CD8-positive, alpha-beta memory T cell (primary cell): Measurements from ENCODE around the gene CENPC. TPM values are rescaled to one million over a fixed set of nuclear protein-coding genes. Genes with fewer than 3 reads are reported as not detected.
"Not testable (repeated sequence)": the region's sequence is repeated elsewhere in the genome, so short reads cannot be mapped to it uniquely, and the experiment has no call there.

Experiments used
- CTCF ChIA-PET: fragments of 350-600 bp; sonication (Branson Sonifier 250); formaldehyde crosslinking; loops from one replicate; lab custom pipeline; 2021; ENCODE audit warnings: antibody characterized with exemption; lab: Charles Lee
- POLR2A ChIA-PET: fragments of 350-600 bp; sonication (Branson Sonifier 250); formaldehyde crosslinking; loops from one replicate; lab custom pipeline; 2021; ENCODE audit warnings: antibody characterized with exemption; lab: Charles Lee
- DNase-seq, 5 donors: peaks; one replicate each; pipeline versions ENCODE4 v3.0.0 to v3.0.0-alpha.2; 2020 to 2022; ENCODE audit warnings: mixed read lengths in 1 of 5
- H3K27ac ChIP-seq: one replicate; pipeline ENCODE4 v1.7.0; 2013; ENCODE audit warnings: low read depth, mild to moderate bottlenecking, low read length, moderate library complexity
- H3K27me3 ChIP-seq: 2 replicates; pipeline ENCODE4 v1.7.0; 2013; ENCODE audit warnings: low read length, mild to moderate bottlenecking; ENCODE audit not compliant: insufficient read depth, poor library complexity, severe bottlenecking
- H3K36me3 ChIP-seq: 2 replicates; pipeline ENCODE4 v1.7.0; 2013; ENCODE audit warnings: mild to moderate bottlenecking, low read length, moderate library complexity; ENCODE audit not compliant: insufficient read depth
- H3K4me1 ChIP-seq: 2 replicates; pipeline ENCODE4 v1.7.0; 2013; ENCODE audit warnings: mild to moderate bottlenecking, low read length, moderate library complexity; ENCODE audit not compliant: insufficient read depth
- H3K4me3 ChIP-seq: 2 replicates; pipeline ENCODE4 v1.7.0; 2013; ENCODE audit warnings: mild to moderate bottlenecking, low read length
- H3K9me3 ChIP-seq: 2 replicates; pipeline ENCODE4 v1.7.0; 2013; ENCODE audit warnings: mild to moderate bottlenecking, low read length
- H3K27ac Mint-ChIP-seq, 8 donors: one replicate each; pipeline ENCODE4 v1.8.0; 2020 to 2021; ENCODE audit warnings: mixed read lengths in 8 of 8, mild to moderate bottlenecking in 6 of 8, inconsistent platforms in 3 of 8, moderate library complexity in 3 of 8
- H3K27me3 Mint-ChIP-seq, 2 donors: one replicate each; pipeline ENCODE4 v1.8.0; 2020 to 2021; ENCODE audit warnings: mixed read lengths in 2 of 2, mild to moderate bottlenecking in 1 of 2, moderate library complexity in 1 of 2
- H3K36me3 Mint-ChIP-seq, 3 donors: one replicate each; pipeline ENCODE4 v1.8.0; 2020 to 2021; ENCODE audit warnings: mixed read lengths in 3 of 3, inconsistent platforms in 1 of 3, mild to moderate bottlenecking in 1 of 3
- H3K4me1 Mint-ChIP-seq, 3 donors: one replicate each; pipeline ENCODE4 v1.8.0; 2020 to 2021; ENCODE audit warnings: mixed read lengths in 3 of 3, inconsistent platforms in 1 of 3, mild to moderate bottlenecking in 1 of 3
- H3K4me3 Mint-ChIP-seq, 7 donors: one replicate each; pipeline ENCODE4 v1.8.0; 2020 to 2021; ENCODE audit warnings: mixed read lengths in 7 of 7, mild to moderate bottlenecking in 6 of 7, moderate library complexity in 4 of 7, inconsistent platforms in 2 of 7
- H3K9me3 Mint-ChIP-seq, 5 donors: one replicate each; pipeline ENCODE4 v1.8.0; 2020 to 2022; ENCODE audit warnings: mixed read lengths in 5 of 5, mild to moderate bottlenecking in 3 of 5, moderate library complexity in 2 of 5, inconsistent platforms in 1 of 5
- polyA plus RNA-seq: library from polyadenylated mRNA; unstranded; fragments of 300-500 nt; fragmentation: Illumina TruSeq; gene quantifications from one replicate; pipeline ENCODE4 v1.2.3, GENCODE V29; 2021
- total RNA-seq, 2 experiments: library from RNA; stranded (reverse); gene quantifications; one replicate each; pipeline ENCODE4 v1.2.3, GENCODE V29; 2021

Gene CENPC
- total and polyA plus RNA-seq, 3 experiments from 2014 or later, result 19.3 to 25.0 (median 20.2) TPM

GRCh38 chr4:67549123-67549522 is 3.8 kb upstream of the CENPC start:
- Histone ChIP-seq H3K9me3 (no peaks in the 10 kb centered on the region), H3K36me3 (no peaks in the 10 kb centered on the region), H3K4me3 (no peak overlapping the region), H3K27ac (no peak overlapping the region), H3K4me1 (peaks cover under 1% of the 10 kb centered on the region), H3K27me3 (no peaks in the 10 kb centered on the region)
- Mint-ChIP-seq H3K27ac (no peak overlapping the region), H3K36me3 (peaks cover 0 to 12% (median 0%) of the 10 kb centered on the region in 3 donors), H3K4me1 (peaks cover 5 to 24% (median 16%) of the 10 kb centered on the region in 3 donors), H3K9me3 (no peaks in the 10 kb centered on the region), H3K27me3 (peaks cover 0 to 5% of the 10 kb centered on the region in 2 donors), H3K4me3 (peak overlapping the region in 1 of 7 donors; percentile 37)
- POLR2A ChIA-PET, result no interaction called here
- CTCF ChIA-PET, result interaction anchor here (1.1 to 1.4 kb wide), 2 partner anchors 362 to 827 kb away, joined by 3 to 5 read pairs; no protein-coding TSS in a partner anchor
- peak in 2 of 5 donors; percentile 24 to 29 for DNase-seq

- peaks cover 0 to 5% of the 10 kb centered on the region in 2 donors for H3K27me3 Mint-ChIP-seq
- peaks cover 0 to 32% (median 2%) of the 10 kb centered on the region in 3 donors for H3K36me3 Mint-ChIP-seq
- H3K4me1 Mint-ChIP-seq, result peaks cover 23 to 46% (median 38%) of the 10 kb centered on the region in 3 donors
- peak overlapping the region in 1 of 8 donors; percentile 57 for H3K27ac Mint-ChIP-seq
- no peaks in the 10 kb centered on the region for H3K9me3 Mint-ChIP-seq
- POLR2A ChIA-PET, result no interaction called here
- H3K27ac ChIP-seq, result no peak overlapping the region
- CTCF ChIA-PET, result no interaction called here
- DNase-seq, result no peak
- no peak overlapping the region for H3K4me3 ChIP-seq
- no peaks in the 10 kb centered on the region for H3K9me3 ChIP-seq
- no peaks in the 10 kb centered on the region for H3K36me3 ChIP-seq
- peak overlapping the region in 4 of 7 donors; percentile 19 to 72 (median 43) for H3K4me3 Mint-ChIP-seq
- no peaks in the 10 kb centered on the region for H3K27me3 ChIP-seq
- peaks cover 19% of the 10 kb centered on the region for H3K4me1 ChIP-seq
Measured at GRCh38 chr4:67546971-67547370, 1.7 kb upstream of the CENPC start.

DNA sequence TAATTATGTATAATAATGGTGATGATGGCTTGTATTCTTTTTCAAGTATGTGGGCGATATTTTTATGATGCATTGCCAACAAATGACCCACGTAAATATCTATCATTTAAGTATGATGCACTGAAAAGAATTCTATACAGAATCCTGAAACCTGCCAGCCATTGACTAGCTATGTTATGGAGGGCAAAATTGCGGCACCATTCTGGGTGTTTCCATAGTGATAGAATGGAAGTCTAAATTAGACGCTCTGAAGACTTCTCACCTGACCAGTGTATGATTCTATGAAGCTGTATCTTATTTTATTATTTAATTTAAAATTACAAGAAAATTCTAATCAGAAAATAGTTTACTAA is 677 bp upstream of the CENPC start:
- no peak for DNase-seq
- Histone ChIP-seq H3K27ac (peak overlapping the region; percentile 63), H3K4me3 (peak overlapping the region; percentile 55), H3K36me3 (no peaks in the 10 kb centered on the region), H3K4me1 (peaks cover 19% of the 10 kb centered on the region), H3K27me3 (no peaks in the 10 kb centered on the region), H3K9me3 (no peaks in the 10 kb centered on the region)
- peaks cover 0 to 40% (median 2%) of the 10 kb centered on the region in 3 donors for H3K36me3 Mint-ChIP-seq
- H3K4me1 Mint-ChIP-seq, result peaks cover 29 to 55% (median 46%) of the 10 kb centered on the region in 3 donors
- ChIA-PET POLR2A (interaction anchor here (2.4 kb wide), 1 partner anchor 155 kb away, joined by 15 read pairs; the partner anchor contains the start of gene UBA6), CTCF (no interaction called here)
- no peaks in the 10 kb centered on the region for H3K9me3 Mint-ChIP-seq
- H3K4me3 Mint-ChIP-seq, result peak overlapping the region; percentile 91 to 98 (median 96)
- H3K27me3 Mint-ChIP-seq, result peaks cover 0 to 5% of the 10 kb centered on the region in 2 donors
- peak overlapping the region in 6 of 8 donors; percentile 99 to 100 (median 100) for H3K27ac Mint-ChIP-seq

GRCh38 chr4:67542076-67542475 is 3.2 kb downstream of the CENPC start:
- Mint-ChIP-seq H3K27me3 (no peaks in the 10 kb centered on the region), H3K4me3 (peak overlapping the region in 1 of 7 donors; percentile 35), H3K36me3 (peaks cover 3 to 74% (median 12%) of the 10 kb centered on the region in 3 donors), H3K9me3 (no peaks in the 10 kb centered on the region), H3K27ac (peak overlapping the region in 5 of 8 donors; percentile 28 to 100 (median 50)), H3K4me1 (peaks cover 34 to 77% (median 66%) of the 10 kb centered on the region in 3 donors)
- no peak for DNase-seq
- H3K36me3 ChIP-seq, result no peaks in the 10 kb centered on the region
- H3K27ac ChIP-seq, result no peak overlapping the region
- H3K9me3 ChIP-seq, result no peaks in the 10 kb centered on the region
- POLR2A ChIA-PET, result interaction anchor here (1.0 kb wide), 1 partner anchor 11 kb away, joined by 3 read pairs; no protein-coding TSS in a partner anchor
- no peaks in the 10 kb centered on the region for H3K27me3 ChIP-seq
- CTCF ChIA-PET, result interaction anchor here (2.1 kb wide), 1 partner anchor 152 kb away, joined by 5 read pairs; no protein-coding TSS in a partner anchor
- H3K4me1 ChIP-seq, result peaks cover 19% of the 10 kb centered on the region
- H3K4me3 ChIP-seq, result no peak overlapping the region

DNA sequence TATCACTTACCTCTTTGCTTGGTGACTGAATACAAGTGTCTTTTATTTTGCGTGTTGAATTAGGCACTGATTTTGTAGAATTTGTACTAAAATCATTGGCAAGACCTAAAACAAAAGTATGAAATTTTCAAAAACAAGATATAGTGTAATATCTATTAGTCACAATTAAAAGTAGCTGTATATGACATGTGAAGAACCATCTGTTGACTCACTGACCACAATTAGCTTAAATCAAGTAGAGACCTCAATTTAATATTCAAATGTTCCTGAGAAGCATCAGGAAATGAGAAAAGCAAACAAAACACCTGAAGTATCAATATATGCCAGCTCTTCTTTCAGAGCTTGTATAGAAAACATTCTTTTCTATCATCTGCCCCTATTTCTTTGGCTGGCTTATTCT is 5.5 kb downstream of the CENPC start:
- Mint-ChIP-seq H3K27me3 (no peaks in the 10 kb centered on the region), H3K4me3 (no peak overlapping the region), H3K27ac (peak overlapping the region in 3 of 8 donors; percentile 13 to 92 (median 29)), H3K9me3 (no peaks in the 10 kb centered on the region), H3K4me1 (peaks cover 43 to 76% (median 72%) of the 10 kb centered on the region in 3 donors), H3K36me3 (peaks cover 3 to 81% (median 21%) of the 10 kb centered on the region in 3 donors)
- no peaks in the 10 kb centered on the region for H3K27me3 ChIP-seq
- peaks cover 8% of the 10 kb centered on the region for H3K36me3 ChIP-seq
- CTCF ChIA-PET, result no interaction called here
- H3K9me3 ChIP-seq, result no peaks in the 10 kb centered on the region
- H3K4me3 ChIP-seq, result no peak overlapping the region
- DNase-seq, result no peak
- no peak overlapping the region for H3K27ac ChIP-seq
- peaks cover 19% of the 10 kb centered on the region for H3K4me1 ChIP-seq
- POLR2A ChIA-PET, result no interaction called here

GRCh38 chr4:67535280-67535840 is 9.9 kb downstream of the CENPC start:
- Histone ChIP-seq H3K9me3 (no peaks in the 10 kb centered on the region), H3K4me1 (no peaks in the 10 kb centered on the region), H3K27me3 (no peaks in the 10 kb centered on the region), H3K4me3 (no peak overlapping the region), H3K27ac (no peak overlapping the region), H3K36me3 (peaks cover 29% of the 10 kb centered on the region)
- H3K27ac Mint-ChIP-seq, result peak overlapping the region in 1 of 8 donors; percentile 42
- H3K4me3 Mint-ChIP-seq, result no peak overlapping the region
- peaks cover 31 to 68% (median 65%) of the 10 kb centered on the region in 3 donors for H3K4me1 Mint-ChIP-seq
- peaks cover 30 to 86% (median 42%) of the 10 kb centered on the region in 3 donors for H3K36me3 Mint-ChIP-seq
- ChIA-PET POLR2A (no interaction called here), CTCF (interaction anchor here (2.1 kb wide), 1 partner anchor 9 kb away, joined by 10 read pairs; the partner anchor contains the start of gene CENPC)
- no peaks in the 10 kb centered on the region for H3K27me3 Mint-ChIP-seq
- no peak for DNase-seq
- H3K9me3 Mint-ChIP-seq, result peaks cover 0 to 4% (median 2%) of the 10 kb centered on the region in 5 donors

DNA sequence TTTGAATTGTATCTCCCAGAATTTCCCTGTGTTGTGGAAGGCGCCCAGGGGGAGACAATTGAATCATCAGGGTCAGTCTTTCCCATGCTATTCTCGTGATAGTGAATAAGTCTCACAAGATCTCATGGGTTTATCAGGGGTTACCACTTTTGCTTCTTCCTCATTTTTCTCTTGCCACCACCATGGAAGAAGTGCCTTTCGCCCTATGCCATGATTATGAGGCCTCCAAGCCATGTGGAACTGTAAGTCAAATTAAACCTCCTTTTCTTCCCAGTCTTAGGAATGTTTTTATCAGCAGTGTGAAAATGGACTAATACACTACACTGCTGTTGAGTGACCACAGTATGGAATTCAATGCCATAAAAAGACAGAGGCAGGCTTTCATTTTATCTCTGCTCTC is 12.2 kb downstream of the CENPC start:
- peaks cover 29% of the 10 kb centered on the region for H3K36me3 ChIP-seq

GRCh38 chr4:67532397-67532796 is 12.9 kb downstream of the CENPC start:
- H3K36me3 Mint-ChIP-seq, result peaks cover 34 to 83% (median 36%) of the 10 kb centered on the region in 3 donors
- H3K9me3 Mint-ChIP-seq, H3K27me3 Mint-ChIP-seq, H3K4me3 ChIP-seq, POLR2A ChIA-PET, DNase-seq, H3K27ac Mint-ChIP-seq, H3K4me1 ChIP-seq, H3K9me3 ChIP-seq, H3K27ac ChIP-seq, CTCF ChIA-PET, H3K4me3 Mint-ChIP-seq, H3K27me3 ChIP-seq: not testable (repeated sequence)
- peaks cover 40 to 69% (median 69%) of the 10 kb centered on the region in 3 donors for H3K4me1 Mint-ChIP-seq
- peaks cover 29% of the 10 kb centered on the region for H3K36me3 ChIP-seq

More for the DNA sequence above, 12.2 kb downstream of the CENPC start:
- CTCF ChIA-PET, result no interaction called here
- Mint-ChIP-seq H3K27me3 (no peaks in the 10 kb centered on the region), H3K9me3 (peaks cover 0 to 4% (median 2%) of the 10 kb centered on the region in 5 donors), H3K4me3 (no peak overlapping the region), H3K36me3 (peaks cover 34 to 83% (median 38%) of the 10 kb centered on the region in 3 donors), H3K27ac (no peak overlapping the region), H3K4me1 (peaks cover 36 to 64% (median 62%) of the 10 kb centered on the region in 3 donors)
- Histone ChIP-seq H3K4me3 (no peak overlapping the region), H3K27me3 (no peaks in the 10 kb centered on the region), H3K9me3 (no peaks in the 10 kb centered on the region), H3K27ac (no peak overlapping the region), H3K4me1 (no peaks in the 10 kb centered on the region)
- no peak for DNase-seq
- POLR2A ChIA-PET, result no interaction called here
